ENCODE data around the gene TMEM233. TPM values are rescaled to one million over a fixed set of nuclear protein-coding genes. Genes with fewer than 3 reads are reported as not detected.

The TMEM233 gene
- polyA plus RNA-seq, 1 of the 3 experiments (the other 2 are of a cell fraction): 2.6 TPM

DNA sequence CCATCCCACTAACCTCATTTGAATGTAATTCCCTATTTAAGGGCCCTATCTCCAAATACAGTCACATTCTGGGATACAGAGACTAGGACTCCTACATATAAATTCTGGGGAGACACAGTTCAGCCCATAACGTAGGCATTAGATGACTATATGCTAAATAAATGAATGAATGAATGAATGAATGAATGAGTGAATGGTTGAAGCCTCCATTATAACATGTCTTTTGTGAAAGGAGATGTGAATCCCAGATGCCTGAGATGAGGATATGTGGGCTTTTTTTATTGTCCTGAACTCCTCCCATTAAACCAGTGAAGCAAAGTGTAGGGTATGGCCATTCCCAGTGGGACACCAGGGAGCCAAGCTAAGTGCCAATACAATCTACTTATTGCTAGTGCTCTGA lies 20.5 kb upstream of the TMEM233 start:
- ChIA-PET CTCF (no interaction called here), POLR2A (no interaction called here)
- no peaks in the 10 kb centered on the region for H3K36me3 ChIP-seq (replicated peaks in 1 of 2; ENCODE audit: control insufficient read depth in 1 of 2, insufficient read depth in 2 of 2, low read length in 1 of 2)
- DNase-seq: no peak
- no peaks in the 10 kb centered on the region for H3K4me1 ChIP-seq (ENCODE audit: control insufficient read depth in 1 of 2, insufficient read depth in 2 of 2, low read depth in 1 of 2, low read length in 1 of 2)
- no peaks in the 10 kb centered on the region for H3F3A ChIP-seq (replicated peaks; ENCODE audit: insufficient read depth)
- no peaks in the 10 kb centered on the region for H3K9me2 ChIP-seq
- no peaks in the 10 kb centered on the region for H3K9me3 ChIP-seq
- H2AFZ ChIP-seq (ENCODE audit: low read depth): no peak overlapping the region
- H3K27me3 ChIP-seq (ENCODE audit: insufficient read depth): no peaks in the 10 kb centered on the region
- no peaks in the 10 kb centered on the region for H3K79me2 ChIP-seq (ENCODE audit: insufficient read depth)
- no peak overlapping the region for H3K4me3 ChIP-seq (ENCODE audit: low read depth in 2 of 2, low read length in 1 of 2)
- H4K20me1 ChIP-seq (ENCODE audit: insufficient read depth): no peaks in the 10 kb centered on the region
- no peak for TF ChIP-seq FOSL2 (IDR thresholded peaks at IDR 0.05; ENCODE audit: borderline replicate concordance, low read depth)
- no peak overlapping the region for H3K27ac ChIP-seq (ENCODE audit: low read depth in 2 of 2, low read length in 1 of 2)
- H3K9ac ChIP-seq: no peak overlapping the region
- 58% methylated on average over 1 of the region's 1 CpG for WGBS (ENCODE audit: low lambda C conversion rate)
- H3K4me2 ChIP-seq: no peak overlapping the region

DNA sequence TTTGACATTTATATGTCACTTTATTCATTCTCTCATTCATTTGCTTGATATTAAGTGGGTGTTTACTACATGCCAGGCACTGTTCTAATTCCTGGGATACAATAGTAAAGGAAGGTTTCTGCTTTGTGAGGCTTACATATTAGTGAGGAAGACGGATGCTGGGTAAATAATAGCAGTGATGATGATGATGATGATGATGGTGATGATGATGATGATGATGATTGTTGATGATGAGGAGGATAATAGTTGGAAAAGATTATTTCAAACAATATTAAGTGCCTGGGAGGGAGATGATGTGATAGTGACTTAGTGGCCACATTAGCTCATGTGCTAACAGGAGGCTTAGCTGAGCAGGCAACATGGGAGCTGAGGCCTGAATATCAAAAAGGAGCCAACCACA lies 19.3 kb upstream of the TMEM233 start:
- TF ChIP-seq YY1 (IDR thresholded peaks at IDR 0.05; ENCODE audit: low read depth) (no peak), GABPA (IDR thresholded peaks at IDR 0.05; ENCODE audit: low read depth) (no peak), NFIC (IDR thresholded peaks at IDR 0.05; ENCODE audit: borderline replicate concordance) (no peak), TCF12 (IDR thresholded peaks at IDR 0.05) (no peak), RCOR1 (IDR thresholded peaks at IDR 0.05; ENCODE audit: low read length) (no peak), SIN3A (IDR thresholded peaks at IDR 0.05; ENCODE audit: borderline replicate concordance, low read depth, low read length) (no peak), JUND (IDR thresholded peaks at IDR 0.05) (no peak), MXI1 (IDR thresholded peaks at IDR 0.05; ENCODE audit: low read depth, low read length) (no peak), ELF1 (IDR thresholded peaks at IDR 0.05) (no peak), CHD2 (IDR thresholded peaks at IDR 0.05; ENCODE audit: low read length, partially characterized antibody) (no peak), EP300 (IDR thresholded peaks at IDR 0.05; ENCODE audit: borderline replicate concordance in 1 of 2, low read depth in 1 of 2, low read length in 1 of 2) (no peak)
- TF ChIP-seq, protein P1, sequence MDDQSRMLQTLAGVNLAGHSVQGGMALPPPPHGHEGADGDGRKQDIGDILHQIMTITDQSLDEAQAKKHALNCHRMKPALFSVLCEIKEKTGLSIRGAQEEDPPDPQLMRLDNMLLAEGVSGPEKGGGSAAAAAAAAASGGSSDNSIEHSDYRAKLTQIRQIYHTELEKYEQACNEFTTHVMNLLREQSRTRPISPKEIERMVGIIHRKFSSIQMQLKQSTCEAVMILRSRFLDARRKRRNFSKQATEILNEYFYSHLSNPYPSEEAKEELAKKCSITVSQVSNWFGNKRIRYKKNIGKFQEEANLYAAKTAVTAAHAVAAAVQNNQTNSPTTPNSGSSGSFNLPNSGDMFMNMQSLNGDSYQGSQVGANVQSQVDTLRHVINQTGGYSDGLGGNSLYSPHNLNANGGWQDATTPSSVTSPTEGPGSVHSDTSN (IDR thresholded peaks at IDR 0.05): no peak
- TF ChIP-seq, protein P2, sequence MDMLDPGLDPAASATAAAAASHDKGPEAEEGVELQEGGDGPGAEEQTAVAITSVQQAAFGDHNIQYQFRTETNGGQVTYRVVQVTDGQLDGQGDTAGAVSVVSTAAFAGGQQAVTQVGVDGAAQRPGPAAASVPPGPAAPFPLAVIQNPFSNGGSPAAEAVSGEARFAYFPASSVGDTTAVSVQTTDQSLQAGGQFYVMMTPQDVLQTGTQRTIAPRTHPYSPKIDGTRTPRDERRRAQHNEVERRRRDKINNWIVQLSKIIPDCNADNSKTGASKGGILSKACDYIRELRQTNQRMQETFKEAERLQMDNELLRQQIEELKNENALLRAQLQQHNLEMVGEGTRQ (IDR thresholded peaks at IDR 0.05; ENCODE audit: borderline replicate concordance, low read depth, low read length): no peak
- TF ChIP-seq, protein P3, sequence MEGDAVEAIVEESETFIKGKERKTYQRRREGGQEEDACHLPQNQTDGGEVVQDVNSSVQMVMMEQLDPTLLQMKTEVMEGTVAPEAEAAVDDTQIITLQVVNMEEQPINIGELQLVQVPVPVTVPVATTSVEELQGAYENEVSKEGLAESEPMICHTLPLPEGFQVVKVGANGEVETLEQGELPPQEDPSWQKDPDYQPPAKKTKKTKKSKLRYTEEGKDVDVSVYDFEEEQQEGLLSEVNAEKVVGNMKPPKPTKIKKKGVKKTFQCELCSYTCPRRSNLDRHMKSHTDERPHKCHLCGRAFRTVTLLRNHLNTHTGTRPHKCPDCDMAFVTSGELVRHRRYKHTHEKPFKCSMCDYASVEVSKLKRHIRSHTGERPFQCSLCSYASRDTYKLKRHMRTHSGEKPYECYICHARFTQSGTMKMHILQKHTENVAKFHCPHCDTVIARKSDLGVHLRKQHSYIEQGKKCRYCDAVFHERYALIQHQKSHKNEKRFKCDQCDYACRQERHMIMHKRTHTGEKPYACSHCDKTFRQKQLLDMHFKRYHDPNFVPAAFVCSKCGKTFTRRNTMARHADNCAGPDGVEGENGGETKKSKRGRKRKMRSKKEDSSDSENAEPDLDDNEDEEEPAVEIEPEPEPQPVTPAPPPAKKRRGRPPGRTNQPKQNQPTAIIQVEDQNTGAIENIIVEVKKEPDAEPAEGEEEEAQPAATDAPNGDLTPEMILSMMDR (IDR thresholded peaks at IDR 0.05): no peak
- POLR2A ChIA-PET: interaction anchor here (0.7 kb wide), 1 partner anchor 265 kb away, joined by 3 read pairs; no protein-coding TSS in a partner anchor

More for the DNA sequence above, 19.3 kb upstream of the TMEM233 start:
- WGBS (ENCODE audit: low lambda C conversion rate): 50% methylated on average over 1 of the region's 1 CpG
- H3K9me2 ChIP-seq: no peaks in the 10 kb centered on the region
- CTCF ChIA-PET: interaction anchor here (1.0 kb wide), 1 partner anchor 11 kb away, joined by 3 read pairs; no protein-coding TSS in a partner anchor
- no peak overlapping the region for H3K27ac ChIP-seq (ENCODE audit: low read depth in 2 of 2, low read length in 1 of 2)
- H3K4me3 ChIP-seq (ENCODE audit: low read depth in 2 of 2, low read length in 1 of 2): no peak overlapping the region
- no peaks in the 10 kb centered on the region for H3K36me3 ChIP-seq (replicated peaks in 1 of 2; ENCODE audit: control insufficient read depth in 1 of 2, insufficient read depth in 2 of 2, low read length in 1 of 2)
- no peaks in the 10 kb centered on the region; a peak in 1 of 4 replicates for H3K4me1 ChIP-seq (ENCODE audit: control insufficient read depth in 1 of 2, insufficient read depth in 2 of 2, low read depth in 1 of 2, low read length in 1 of 2)
- no peaks in the 10 kb centered on the region for H3K27me3 ChIP-seq (ENCODE audit: insufficient read depth)
- H2AFZ ChIP-seq (ENCODE audit: low read depth): no peak overlapping the region
- no peaks in the 10 kb centered on the region for H4K20me1 ChIP-seq (ENCODE audit: insufficient read depth)
- H3K9me3 ChIP-seq: no peaks in the 10 kb centered on the region
- H3K4me2 ChIP-seq: no peak overlapping the region
- H3K9ac ChIP-seq: no peak overlapping the region
- DNase-seq: no peak
- no peaks in the 10 kb centered on the region for H3F3A ChIP-seq (replicated peaks; ENCODE audit: insufficient read depth)
- no peaks in the 10 kb centered on the region for H3K79me2 ChIP-seq (ENCODE audit: insufficient read depth)
